ENCODE measurements around the gene UBR2. TPM values are rescaled to one million over a fixed set of nuclear protein-coding genes. Genes with fewer than 3 reads are reported as not detected.

The UBR2 gene
- total and polyA plus RNA-seq, 2 donors (not counting 3 experiments of a cell fraction or from before 2014, with no cell fraction given) = 8.0 to 22.3 TPM

DNA sequence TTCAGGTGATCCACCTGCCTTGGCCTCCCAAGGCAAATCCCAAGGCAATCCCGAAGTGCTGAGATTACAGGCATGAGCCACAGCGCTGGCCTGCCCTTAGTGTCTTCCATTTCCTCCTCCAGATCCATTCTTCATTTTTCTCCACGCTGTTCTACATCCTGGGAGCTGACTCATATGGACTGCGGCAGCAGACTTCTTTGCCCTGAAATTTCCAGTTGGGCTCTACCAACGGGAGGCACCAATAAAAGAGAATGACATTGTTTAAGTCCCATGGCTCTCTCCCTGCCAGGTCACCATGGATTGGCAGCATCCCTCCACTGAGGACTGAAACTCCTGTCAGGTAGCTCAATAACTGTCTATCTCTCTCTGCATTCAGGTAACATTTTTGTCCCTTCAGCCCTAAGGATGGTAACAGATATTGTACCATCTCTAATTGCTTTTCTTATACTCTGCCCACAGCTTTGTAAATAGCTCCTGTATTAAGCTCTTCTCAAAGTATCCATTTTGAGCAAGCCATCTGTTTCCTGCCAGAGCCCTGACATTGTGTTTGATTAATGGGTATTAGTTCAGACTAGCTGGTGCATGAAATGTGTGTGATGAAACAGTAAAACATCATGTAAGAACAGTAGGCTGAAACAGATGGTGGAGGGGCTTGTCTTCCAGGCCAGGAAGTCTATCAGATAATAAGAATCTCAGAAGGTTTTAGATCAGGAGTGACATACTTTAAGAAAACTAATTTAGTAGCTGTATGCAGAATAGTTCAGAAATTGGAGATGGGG lies 178.5 kb downstream of the UBR2 start:
- no peak overlapping the region for H3K9ac ChIP-seq (replicated peaks; ENCODE audit: extremely low read depth, insufficient read depth, low read length)
- TF ChIP-seq EZH2 (IDR thresholded peaks at IDR 0.05; ENCODE audit: borderline replicate concordance, low read depth, low read length, severe bottlenecking) (no peak), FOS (IDR thresholded peaks at IDR 0.05; ENCODE audit: borderline replicate concordance, insufficient read depth, low read length) (no peak), MAX (IDR thresholded peaks at IDR 0.05; ENCODE audit: insufficient read depth, insufficient read length) (no peak), POLR2AphosphoS5 (IDR thresholded peaks at IDR 0.05; ENCODE audit: insufficient read depth, low read depth, low read length) (no peak), MYC (IDR thresholded peaks at IDR 0.05; ENCODE audit: low read depth, low read length) (no peak), GATA2 (IDR thresholded peaks at IDR 0.05; ENCODE audit: insufficient read depth, insufficient read length, low read depth, low read length) (no peak)
- TF ChIP-seq, protein P1, sequence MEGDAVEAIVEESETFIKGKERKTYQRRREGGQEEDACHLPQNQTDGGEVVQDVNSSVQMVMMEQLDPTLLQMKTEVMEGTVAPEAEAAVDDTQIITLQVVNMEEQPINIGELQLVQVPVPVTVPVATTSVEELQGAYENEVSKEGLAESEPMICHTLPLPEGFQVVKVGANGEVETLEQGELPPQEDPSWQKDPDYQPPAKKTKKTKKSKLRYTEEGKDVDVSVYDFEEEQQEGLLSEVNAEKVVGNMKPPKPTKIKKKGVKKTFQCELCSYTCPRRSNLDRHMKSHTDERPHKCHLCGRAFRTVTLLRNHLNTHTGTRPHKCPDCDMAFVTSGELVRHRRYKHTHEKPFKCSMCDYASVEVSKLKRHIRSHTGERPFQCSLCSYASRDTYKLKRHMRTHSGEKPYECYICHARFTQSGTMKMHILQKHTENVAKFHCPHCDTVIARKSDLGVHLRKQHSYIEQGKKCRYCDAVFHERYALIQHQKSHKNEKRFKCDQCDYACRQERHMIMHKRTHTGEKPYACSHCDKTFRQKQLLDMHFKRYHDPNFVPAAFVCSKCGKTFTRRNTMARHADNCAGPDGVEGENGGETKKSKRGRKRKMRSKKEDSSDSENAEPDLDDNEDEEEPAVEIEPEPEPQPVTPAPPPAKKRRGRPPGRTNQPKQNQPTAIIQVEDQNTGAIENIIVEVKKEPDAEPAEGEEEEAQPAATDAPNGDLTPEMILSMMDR (IDR thresholded peaks at IDR 0.05; ENCODE audit: extremely low read depth in 1 of 2, insufficient read depth in 1 of 2, low read depth in 1 of 2, low read length in 2 of 2) = no peak
- dilution Hi-C loops (cut with MboI; ENCODE audit: extremely low pct_ligation_motif_present, low sequenced_read_pairs) = no loop called here
- FAIRE-seq = peak; percentile 77
- H4K20me1 ChIP-seq (replicated peaks; ENCODE audit: control insufficient read depth, extremely low read depth, insufficient read depth, low read length) = no peaks in the 10 kb centered on the region
- ChIA-PET CTCF (interaction anchor here (0.8 to 2.5 kb wide), 3 partner anchors 13 to 81 kb away, joined by 4 to 13 read pairs (median 5); no protein-coding TSS in a partner anchor), POLR2A (interaction anchor here (0.8 to 1.1 kb wide), 2 partner anchors 39 to 41 kb away, joined by 3 to 8 read pairs; partner anchors contain the start of gene BICRAL)
- H3K9me1 ChIP-seq (replicated peaks; ENCODE audit: control insufficient read depth, extremely low read depth, insufficient read depth, low read length) = no peaks in the 10 kb centered on the region
- intact Hi-C loops (cut with micrococcal nuclease) = no loop called here
- no peaks in the 10 kb centered on the region for H3K9me3 ChIP-seq (replicated peaks; ENCODE audit: control insufficient read depth, insufficient read depth, low read length)
- BruUV-seq (replicated peaks) = no TSS peak
- no peak overlapping the region for H3K4me2 ChIP-seq (ENCODE audit: insufficient read depth, low read length)
- peak overlapping the region; percentile 48 for H3K27ac ChIP-seq (ENCODE audit: insufficient read depth, low read depth, low read length)
- H3K79me2 ChIP-seq (ENCODE audit: control insufficient read depth, insufficient read depth, low read length) = peaks cover 19% of the 10 kb centered on the region
- H3K36me3 ChIP-seq (ENCODE audit: control insufficient read depth in 2 of 2, extremely low read depth in 1 of 2, insufficient read depth in 2 of 2, low read length in 2 of 2) = no peaks in the 10 kb centered on the region
- peak overlapping the region; percentile 26 for H2AFZ ChIP-seq (ENCODE audit: low read depth, low read length)
- H3K4me3 ChIP-seq (replicated peaks in 1 of 3; ENCODE audit: insufficient read depth in 1 of 3, low read depth in 1 of 3, low read length in 3 of 3) = no peak overlapping the region
- no peaks in the 10 kb centered on the region for H3K27me3 ChIP-seq (ENCODE audit: control insufficient read depth in 2 of 2, insufficient read depth in 2 of 2, low read length in 2 of 2)
- H3K4me1 ChIP-seq (ENCODE audit: control insufficient read depth, extremely low read depth, insufficient read depth, low read length) = peaks cover 18% of the 10 kb centered on the region
- peak; percentile 75 for DNase-seq (ENCODE audit: low read depth, low spot score)

Small RNA genes lying within 50 kb of the gene (small RNA-seq; reads per million reads assigned to genes)
- not detected for gene RNU6-890P (ENCODE audit: insufficient read depth, insufficient read length, low read depth, low replicate concordance)

Other genes with a start within 250 kb of the UBR2 start
- 3.4 and 5.5 TPM in 2 replicates for gene TRERF1, start 112.1 kb upstream of the UBR2 start, total RNA-seq
- 0.70 and 0.73 TPM in 2 replicates for gene TRERF1, start 112.1 kb upstream of the UBR2 start, polyA plus RNA-seq
- 0.40 and 0.48 TPM in 2 replicates for gene PRPH2, start 158.6 kb downstream of the UBR2 start, total RNA-seq
- 0.32 and 0.46 TPM in 2 replicates for gene PRPH2, start 158.6 kb downstream of the UBR2 start, polyA plus RNA-seq
- gene TBCC, start 182.1 kb downstream of the UBR2 start, total RNA-seq = 17.1 and 19.1 TPM in 2 replicates
- 13.5 and 15.9 TPM in 2 replicates for gene TBCC, start 182.1 kb downstream of the UBR2 start, polyA plus RNA-seq
- gene BICRAL, start 218.0 kb downstream of the UBR2 start, total RNA-seq = 6.8 and 7.1 TPM in 2 replicates
- 5.6 and 5.8 TPM in 2 replicates for gene BICRAL, start 218.0 kb downstream of the UBR2 start, polyA plus RNA-seq

Measured in endothelial cell of umbilical vein (primary cell).